Thoracic aorta (tissue), 2 donors: ENCODE results near the gene NETO2. TPM values are rescaled to one million over a fixed set of nuclear protein-coding genes. Genes with fewer than 3 reads are reported as not detected.

ENCODE experiments used
- ATAC-seq: fragments of 150-250 bp; one replicate; pipeline ENCODE4 v1.8.0; 2017; ENCODE audit warnings: low read depth; ENCODE audit not compliant: insufficient number of reproducible peaks, low FRiP score
- DNase-seq: peaks from one replicate; pipeline ENCODE4 v3.0.0-alpha.2; 2020; ENCODE audit warnings: low spot score
- H3K27ac ChIP-seq, 2 donors: fragments of 200-600 bp; sonication (generic); 1 replicate in 1 of 2; 2 replicates in 1 of 2; pipeline ENCODE4 v1.5.1; 2016; ENCODE audit warnings: mild to moderate bottlenecking in 2 of 2, moderate library complexity in 2 of 2
- H3K27me3 ChIP-seq: fragments of 200-600 bp; sonication (generic); replicated peaks from 2 replicates; pipeline ENCODE4 v1.6.0; 2016; ENCODE audit warnings: mild to moderate bottlenecking; ENCODE audit not compliant: insufficient read depth
- H3K36me3 ChIP-seq: fragments of 200-600 bp; sonication (generic); one replicate; pipeline ENCODE4 v1.5.1; 2016
- H3K4me1 ChIP-seq, 2 donors: fragments of 200-600 bp; sonication (generic); 1 replicate in 1 of 2; 2 replicates in 1 of 2; pipeline versions ENCODE4 v1.5.1 to v1.6.0; 2016; ENCODE audit warnings: low read depth in 2 of 2, mild to moderate bottlenecking in 1 of 2; ENCODE audit not compliant: control insufficient read depth in 1 of 2
- H3K4me3 ChIP-seq: fragments of 200-600 bp; sonication (generic); 2 replicates; pipeline ENCODE4 v1.5.1; 2016; ENCODE audit warnings: mild to moderate bottlenecking
- H3K9me3 ChIP-seq: fragments of 200-600 bp; sonication (generic); 2 replicates; pipeline ENCODE4 v1.5.1; 2016
- CTCF ChIP-seq: fragments of 200-600 bp; sonication (generic); IDR thresholded peaks from one replicate; pipeline ENCODE4 v1.5.1; 2019; ENCODE audit warnings: antibody characterized with exemption
- total RNA-seq, 2 donors: library from RNA; depleted of rRNA; stranded (reverse); fragments of >200 nt; gene quantifications; one replicate each; pipeline versions ENCODE4 v1.1.0 to v1.2.3, GENCODE V29; 2016

NETO2 gene
- total RNA-seq, 2 donors from 2014 or later, result 0.27 to 0.78 TPM

DNA sequence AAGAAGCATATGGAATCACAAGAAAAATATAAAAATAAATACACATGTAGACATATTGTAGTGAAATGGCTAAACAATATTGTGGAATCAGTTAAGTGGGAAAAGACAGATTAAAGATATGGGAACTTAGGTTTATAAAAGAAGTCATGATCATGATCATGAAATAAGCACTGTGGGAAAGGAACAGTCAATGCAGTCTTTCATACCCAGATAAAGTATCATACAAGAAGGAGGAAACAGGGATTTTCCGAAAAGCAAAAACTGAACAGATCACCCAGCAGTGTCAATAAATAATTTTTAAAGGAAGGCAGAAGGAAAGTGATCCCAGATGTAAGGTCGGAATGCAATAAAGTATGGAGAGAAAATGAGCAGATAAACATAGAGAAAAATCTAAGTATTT is 71.6 kb downstream of the NETO2 start:
- DNase-seq, result no peak
- Histone ChIP-seq H3K4me3 (no peak overlapping the region), H3K9me3 (no peaks in the 10 kb centered on the region), H3K36me3 (no peaks in the 10 kb centered on the region), H3K4me1 (no peaks in the 10 kb centered on the region), H3K27me3 (no peaks in the 10 kb centered on the region), H3K27ac (no peak overlapping the region)
- ATAC-seq, result no peak
- no peak for TF ChIP-seq CTCF

- H3K4me3 ChIP-seq, result no peak overlapping the region
- no peaks in the 10 kb centered on the region for H3K4me1 ChIP-seq
- no peak for ATAC-seq
- H3K27me3 ChIP-seq, result no peaks in the 10 kb centered on the region
- no peak overlapping the region for H3K27ac ChIP-seq
- H3K36me3 ChIP-seq, result no peaks in the 10 kb centered on the region
- no peaks in the 10 kb centered on the region for H3K9me3 ChIP-seq
- TF ChIP-seq CTCF, result no peak
- no peak for DNase-seq
Measured at GRCh38 chr16:47069841-47070584, 73.7 kb downstream of the NETO2 start.

DNA sequence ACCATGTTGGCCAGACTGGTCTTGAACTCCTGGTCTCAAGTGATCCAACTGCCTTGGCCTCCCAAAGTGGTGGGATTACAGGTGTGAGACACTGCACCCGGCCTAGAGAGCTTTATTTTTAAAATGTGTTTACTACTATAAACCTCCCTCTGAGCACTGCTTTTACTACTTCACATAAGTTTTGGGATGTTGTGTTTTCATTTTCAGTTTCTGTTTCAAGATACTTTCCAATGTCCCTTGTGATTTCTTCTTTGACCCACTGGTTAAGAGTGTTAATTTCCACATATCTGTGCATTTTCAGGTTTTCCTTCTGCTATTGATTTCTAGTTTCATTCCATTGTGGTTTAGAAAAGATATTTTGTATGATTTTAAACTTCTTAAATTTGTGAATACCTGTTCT is 74.4 kb downstream of the NETO2 start:
- ATAC-seq (no peak), DNase-seq (no peak)
- no peak for TF ChIP-seq CTCF
- H3K36me3 ChIP-seq, result no peaks in the 10 kb centered on the region
- H3K4me1 ChIP-seq, result no peaks in the 10 kb centered on the region
- H3K4me3 ChIP-seq, result no peak overlapping the region
- no peak overlapping the region for H3K27ac ChIP-seq
- no peaks in the 10 kb centered on the region for H3K9me3 ChIP-seq
- H3K27me3 ChIP-seq, result no peaks in the 10 kb centered on the region

DNA sequence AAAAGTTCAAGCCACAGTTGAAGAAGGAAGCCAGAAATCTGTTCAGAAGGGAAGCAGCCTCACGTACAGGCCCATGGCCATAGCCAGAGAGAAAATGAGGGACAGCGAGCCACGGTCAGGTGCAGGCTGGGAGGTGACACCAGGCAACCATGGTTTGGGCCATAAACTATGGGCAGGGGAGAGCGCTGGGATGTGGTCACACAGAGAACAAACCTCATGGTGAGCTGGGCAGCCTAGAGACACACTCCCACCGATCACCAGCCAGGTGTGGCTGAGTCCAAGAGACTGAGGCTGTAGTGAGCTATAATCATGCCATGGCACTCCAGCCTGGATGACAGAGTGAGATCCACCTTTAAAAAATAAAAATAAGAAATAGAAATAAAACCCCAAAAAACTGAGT is 76.5 kb downstream of the NETO2 start:
- H3K9me3 ChIP-seq, result no peaks in the 10 kb centered on the region
- H3K36me3 ChIP-seq, result no peaks in the 10 kb centered on the region
- TF ChIP-seq CTCF, result no peak
- ATAC-seq (no peak), DNase-seq (no peak)
- no peaks in the 10 kb centered on the region for H3K4me1 ChIP-seq
- no peak overlapping the region for H3K4me3 ChIP-seq
- no peaks in the 10 kb centered on the region for H3K27me3 ChIP-seq
- no peak overlapping the region for H3K27ac ChIP-seq

DNA sequence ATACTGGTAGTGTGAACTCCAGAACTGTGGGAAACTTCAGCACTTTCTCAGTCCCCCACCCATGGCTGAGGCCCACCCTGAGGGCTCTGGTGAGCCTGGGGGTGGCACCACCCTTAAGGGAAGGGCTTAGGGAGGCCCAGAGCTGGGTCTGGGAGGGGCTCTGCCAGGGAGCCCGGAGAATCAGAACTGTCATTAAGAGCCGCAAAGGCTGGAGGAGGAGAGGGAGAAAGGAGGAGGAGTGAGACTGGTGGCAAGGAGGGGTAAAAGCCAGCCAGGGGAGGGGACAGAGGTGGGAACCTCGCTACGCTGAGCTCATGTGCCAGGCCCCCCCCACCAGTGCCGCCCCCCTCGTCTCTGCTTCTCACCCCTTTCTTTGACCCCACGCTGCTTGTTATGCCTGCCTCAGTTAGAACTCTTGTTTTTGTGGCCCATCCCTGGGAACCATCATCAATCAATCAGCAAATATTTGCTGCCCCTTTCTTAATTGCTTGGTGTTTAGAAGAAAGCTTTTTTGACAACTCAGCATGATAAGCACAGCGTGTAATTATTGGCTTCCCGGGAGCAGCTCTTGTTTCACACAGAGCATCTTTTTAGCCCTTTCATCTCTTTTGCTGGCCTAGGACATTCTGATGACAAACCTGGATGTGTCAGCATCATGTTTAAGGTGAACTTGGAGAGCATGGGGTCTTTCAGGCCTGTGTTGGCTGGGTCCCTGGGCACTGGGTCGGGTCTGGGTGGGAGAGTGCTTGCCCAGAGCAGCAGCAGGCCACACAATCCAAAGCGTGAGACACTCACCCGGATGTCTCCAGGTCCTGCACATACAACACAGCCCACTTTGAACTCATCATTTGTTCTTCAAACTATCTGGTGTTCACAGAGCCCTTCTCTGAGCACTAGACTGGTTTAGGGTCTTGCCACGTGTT is 77.7 kb downstream of the NETO2 start:
- Histone ChIP-seq H3K36me3 (no peaks in the 10 kb centered on the region), H3K4me3 (no peak overlapping the region), H3K27me3 (no peaks in the 10 kb centered on the region), H3K9me3 (no peaks in the 10 kb centered on the region), H3K27ac (no peak overlapping the region), H3K4me1 (no peaks in the 10 kb centered on the region)
- no peak for ATAC-seq
- DNase-seq, result no peak
- TF ChIP-seq CTCF, result no peak
